HG02840 (cell line): ENCODE measurements around the gene MDN1.

Experiments used
- ATAC-seq: cut with Tn5 transposase; IDR thresholded peaks from one replicate; pipeline ENCODE4 v1.9.1; 2021; ENCODE audit warnings: mild to moderate bottlenecking, moderate library complexity, moderate number of reproducible peaks; ENCODE audit not compliant: unreplicated experiment, low FRiP score

MDN1 gene

GRCh38 chr6:89708316-89708715 is 111.3 kb downstream of the MDN1 start:
- no peak for ATAC-seq

GRCh38 chr6:89707766-89708165 is 111.8 kb downstream of the MDN1 start:
- no peak for ATAC-seq

GRCh38 chr6:89706121-89706520 is 113.5 kb downstream of the MDN1 start:
- ATAC-seq, result no peak

GRCh38 chr6:89703292-89703691 is 116.3 kb downstream of the MDN1 start:
- ATAC-seq, result no peak

GRCh38 chr6:89702349-89702748 is 117.2 kb downstream of the MDN1 start:
- ATAC-seq, result no peak

- no peak for ATAC-seq
These were observed 123.9 kb downstream of the MDN1 start for GRCh38 chr6:89695667-89696066.

GRCh38 chr6:89694428-89694827 is 125.2 kb downstream of the MDN1 start:
- no peak for ATAC-seq

GRCh38 chr6:89693207-89693606 is 126.4 kb downstream of the MDN1 start:
- no peak for ATAC-seq

- ATAC-seq, result no peak
These were observed 127.3 kb downstream of the MDN1 start for GRCh38 chr6:89692256-89692655.

- ATAC-seq, result no peak
These were observed 128.7 kb downstream of the MDN1 start for GRCh38 chr6:89690944-89691324.

GRCh38 chr6:89689732-89690131 is 129.9 kb downstream of the MDN1 start:
- ATAC-seq, result no peak

- ATAC-seq, result no peak
These were observed 131.3 kb downstream of the MDN1 start for GRCh38 chr6:89688328-89688727.

- ATAC-seq, result no peak
These were observed 134.3 kb downstream of the MDN1 start for GRCh38 chr6:89685311-89685710.

GRCh38 chr6:89682991-89683390 is 136.6 kb downstream of the MDN1 start:
- no peak for ATAC-seq

- no peak for ATAC-seq
These were observed 137.5 kb downstream of the MDN1 start for GRCh38 chr6:89681983-89682564.

GRCh38 chr6:89680551-89680950 is 139.0 kb downstream of the MDN1 start:
- ATAC-seq, result no peak

GRCh38 chr6:89680150-89680549 is 139.4 kb downstream of the MDN1 start:
- ATAC-seq, result no peak

- no peak for ATAC-seq
These were observed 140.1 kb downstream of the MDN1 start for GRCh38 chr6:89679215-89680120.

- ATAC-seq, result no peak
These were observed 141.1 kb downstream of the MDN1 start for GRCh38 chr6:89678531-89678930.

GRCh38 chr6:89675949-89676748 is 143.4 kb downstream of the MDN1 start:
- no peak for ATAC-seq

GRCh38 chr6:89670935-89671565 is 148.5 kb downstream of the MDN1 start:
- ATAC-seq, result no peak
